GM23338 (cell line): Measurements from ENCODE around the gene CPNE5. TPM values are rescaled to one million over a fixed set of nuclear protein-coding genes. Genes with fewer than 3 reads are reported as not detected.

Source experiments
- ATAC-seq: fragments of 200-7000 bp; cut with Tn5 transposase; 3 replicates; pipeline ENCODE4 v1.9.1; 2020
- DNase-seq: peaks from one replicate; pipeline ENCODE4 v3.0.0-alpha.2; 2015; ENCODE audit warnings: low spot score
- H2AFZ ChIP-seq: fragments of 200-600 bp; sonication (generic); 2 replicates; pipeline ENCODE4 v1.8.0; 2016; ENCODE audit warnings: antibody characterized with exemption, mild to moderate bottlenecking, moderate library complexity
- H3F3A ChIP-seq: fragments of 200-600 bp; sonication (generic); replicated peaks from 2 replicates; pipeline ENCODE4 v1.8.0; 2017; ENCODE audit warnings: antibody characterized with exemption, mixed run types, low read depth
- H3K27ac ChIP-seq: fragments of 200-600 bp; sonication (generic); 2 replicates; pipeline ENCODE4 v1.6.1; 2016; ENCODE audit warnings: low read depth
- H3K27me3 ChIP-seq: fragments of 200-600 bp; sonication (generic); 2 replicates; pipeline ENCODE4 v1.8.0; 2016; ENCODE audit warnings: mild to moderate bottlenecking, mixed run types, moderate library complexity; ENCODE audit not compliant: insufficient read depth
- H3K36me3 ChIP-seq: fragments of 200-600 bp; sonication (generic); 2 replicates; pipeline ENCODE4 v1.8.0; 2016; ENCODE audit warnings: mild to moderate bottlenecking; ENCODE audit not compliant: insufficient read depth
- H3K4me1 ChIP-seq: fragments of 200-600 bp; sonication (generic); 2 replicates; pipeline ENCODE4 v1.8.0; 2016; ENCODE audit warnings: mild to moderate bottlenecking, moderate library complexity; ENCODE audit not compliant: insufficient read depth
- H3K4me2 ChIP-seq: fragments of 200-600 bp; sonication (generic); 2 replicates; pipeline ENCODE4 v1.7.1; 2017; ENCODE audit warnings: mixed run types
- H3K4me3 ChIP-seq: fragments of 200-600 bp; sonication (generic); 2 replicates; pipeline ENCODE4 v1.6.1; 2016; ENCODE audit warnings: mixed run types
- H3K79me2 ChIP-seq: fragments of 200-600 bp; sonication (generic); replicated peaks from 2 replicates; pipeline ENCODE4 v1.8.0; 2017; ENCODE audit warnings: mild to moderate bottlenecking; ENCODE audit not compliant: insufficient read depth
- H3K9me2 ChIP-seq: fragments of 200-600 bp; sonication (generic); 2 replicates; pipeline ENCODE4 v1.8.0; 2017; ENCODE audit not compliant: insufficient read depth
- H4K20me1 ChIP-seq: fragments of 200-600 bp; sonication (generic); replicated peaks from 2 replicates; pipeline ENCODE4 v1.8.0; 2017; ENCODE audit warnings: mild to moderate bottlenecking; ENCODE audit not compliant: insufficient read depth
- H3K27ac Mint-ChIP-seq: 2 replicates; pipeline ENCODE4 v1.8.0; 2020; ENCODE audit warnings: inconsistent platforms, mild to moderate bottlenecking, moderate library complexity, mixed read lengths
- H3K27me3 Mint-ChIP-seq: 3 replicates; pipeline ENCODE4 v1.8.0; 2022; ENCODE audit warnings: low read depth, mild to moderate bottlenecking, moderate library complexity, mixed read lengths, inconsistent platforms; ENCODE audit not compliant: insufficient read depth, poor library complexity
- H3K36me3 Mint-ChIP-seq: 3 replicates; pipeline ENCODE4 v1.8.0; 2021; ENCODE audit warnings: low read depth, mild to moderate bottlenecking, inconsistent platforms, moderate library complexity, mixed read lengths
- H3K4me1 Mint-ChIP-seq: 3 replicates; pipeline ENCODE4 v1.8.0; 2020; ENCODE audit warnings: mild to moderate bottlenecking, inconsistent platforms, mixed read lengths
- H3K4me3 Mint-ChIP-seq: 3 replicates; pipeline ENCODE4 v1.8.0; 2021; ENCODE audit warnings: moderate library complexity, mild to moderate bottlenecking, inconsistent platforms, mixed read lengths
- H3K9me3 Mint-ChIP-seq: 3 replicates; pipeline ENCODE4 v1.8.0; 2020; ENCODE audit warnings: moderate library complexity, mild to moderate bottlenecking, inconsistent platforms, mixed read lengths
- CREB1 ChIP-seq: fragments of 250-450 bp; sonication (Bioruptor Pico); IDR thresholded peaks from 2 replicates; pipeline ENCODE4 v1.5.0; 2020; ENCODE audit warnings: low read depth, mild to moderate bottlenecking, moderate library complexity
- CTCF ChIP-seq, 2 experiments: fragments of 200-600 bp in 1 of 2; sonication (generic) in 1 of 2; conservative IDR thresholded peaks; 2 replicates each; pipeline versions ENCODE4 v1.5.1 to v1.6.1; 2016 to 2017; ENCODE audit warnings: antibody characterized with exemption in 2 of 2, low read depth in 2 of 2, mild to moderate bottlenecking in 2 of 2, moderate library complexity in 1 of 2
- ETS1 ChIP-seq: IDR thresholded peaks from 2 replicates; pipeline ENCODE4 v1.6.1; 2016; ENCODE audit warnings: antibody characterized with exemption
- EZH2 ChIP-seq: fragments of 200-600 bp; sonication (generic); IDR thresholded peaks from one replicate; pipeline ENCODE4 v1.8.0; 2017; ENCODE audit warnings: antibody characterized with exemption, mild to moderate bottlenecking, low read depth; ENCODE audit not compliant: unreplicated experiment
- JUNB ChIP-seq: IDR thresholded peaks from one replicate; pipeline ENCODE4 v1.6.1; 2016; ENCODE audit warnings: antibody characterized with exemption; ENCODE audit not compliant: unreplicated experiment
- NANOG ChIP-seq: IDR thresholded peaks from 2 replicates; pipeline ENCODE4 v1.6.1; 2016; ENCODE audit warnings: antibody characterized with exemption, borderline replicate concordance
- POLR2AphosphoS5 ChIP-seq: IDR thresholded peaks from 2 replicates; pipeline ENCODE4 v1.6.1; 2016; ENCODE audit warnings: antibody characterized with exemption, low read depth
- STAT1 ChIP-seq: IDR thresholded peaks from one replicate; pipeline ENCODE4 v1.6.1; 2016; ENCODE audit warnings: antibody characterized with exemption; ENCODE audit not compliant: unreplicated experiment
- ZNF331 ChIP-seq: fragments of 250-450 bp; sonication (Bioruptor Pico); IDR thresholded peaks from 2 replicates; pipeline ENCODE4 v1.5.0; 2020; ENCODE audit warnings: low read depth, mild to moderate bottlenecking, moderate library complexity
- polyA plus RNA-seq: library from polyadenylated mRNA; unstranded; fragments of >200 nt; fragmentation: Nextera tagmentation; extraction: Ambion mirVana; gene quantifications from 2 replicates; pipeline ENCODE4 v1.2.1, GENCODE V29; 2016
- total RNA-seq: library from RNA; depleted of rRNA; stranded (reverse); fragments of >200 nt; shearing (Covaris generic); gene quantifications from 2 replicates; pipeline ENCODE4 v1.2.3, GENCODE V29; 2014
- TF ChIP-seq, protein P1 (sequence below): IDR thresholded peaks from one replicate; pipeline ENCODE4 v1.6.1; 2018; ENCODE audit warnings: antibody characterized with exemption; ENCODE audit not compliant: unreplicated experiment

The CPNE5 gene
- total and polyA plus RNA-seq, 2 experiments from 2014 or later, result 0.14 to 0.42 TPM

GRCh38 chr6:36765190-36765589 lies 74.1 kb downstream of the CPNE5 start (continued):
- TF ChIP-seq JUNB, result no peak
- TF ChIP-seq EZH2, result no peak
- no peak for TF ChIP-seq NANOG
- TF ChIP-seq CREB1, result no peak
- no peak for TF ChIP-seq POLR2AphosphoS5
- no peak for TF ChIP-seq CTCF (conservative IDR thresholded peaks at IDR 0.05; ENCODE audit: low read depth in 2 of 2)
- no peak for TF ChIP-seq STAT1
- TF ChIP-seq, protein P1, sequence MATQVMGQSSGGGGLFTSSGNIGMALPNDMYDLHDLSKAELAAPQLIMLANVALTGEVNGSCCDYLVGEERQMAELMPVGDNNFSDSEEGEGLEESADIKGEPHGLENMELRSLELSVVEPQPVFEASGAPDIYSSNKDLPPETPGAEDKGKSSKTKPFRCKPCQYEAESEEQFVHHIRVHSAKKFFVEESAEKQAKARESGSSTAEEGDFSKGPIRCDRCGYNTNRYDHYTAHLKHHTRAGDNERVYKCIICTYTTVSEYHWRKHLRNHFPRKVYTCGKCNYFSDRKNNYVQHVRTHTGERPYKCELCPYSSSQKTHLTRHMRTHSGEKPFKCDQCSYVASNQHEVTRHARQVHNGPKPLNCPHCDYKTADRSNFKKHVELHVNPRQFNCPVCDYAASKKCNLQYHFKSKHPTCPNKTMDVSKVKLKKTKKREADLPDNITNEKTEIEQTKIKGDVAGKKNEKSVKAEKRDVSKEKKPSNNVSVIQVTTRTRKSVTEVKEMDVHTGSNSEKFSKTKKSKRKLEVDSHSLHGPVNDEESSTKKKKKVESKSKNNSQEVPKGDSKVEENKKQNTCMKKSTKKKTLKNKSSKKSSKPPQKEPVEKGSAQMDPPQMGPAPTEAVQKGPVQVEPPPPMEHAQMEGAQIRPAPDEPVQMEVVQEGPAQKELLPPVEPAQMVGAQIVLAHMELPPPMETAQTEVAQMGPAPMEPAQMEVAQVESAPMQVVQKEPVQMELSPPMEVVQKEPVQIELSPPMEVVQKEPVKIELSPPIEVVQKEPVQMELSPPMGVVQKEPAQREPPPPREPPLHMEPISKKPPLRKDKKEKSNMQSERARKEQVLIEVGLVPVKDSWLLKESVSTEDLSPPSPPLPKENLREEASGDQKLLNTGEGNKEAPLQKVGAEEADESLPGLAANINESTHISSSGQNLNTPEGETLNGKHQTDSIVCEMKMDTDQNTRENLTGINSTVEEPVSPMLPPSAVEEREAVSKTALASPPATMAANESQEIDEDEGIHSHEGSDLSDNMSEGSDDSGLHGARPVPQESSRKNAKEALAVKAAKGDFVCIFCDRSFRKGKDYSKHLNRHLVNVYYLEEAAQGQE, result no peak
- TF ChIP-seq ZNF331 (CRISPR knock-in tag), result no peak

- Mint-ChIP-seq H3K27me3 (peaks cover 15% of the 10 kb centered on the region), H3K9me3 (no peaks in the 10 kb centered on the region), H3K36me3 (no peaks in the 10 kb centered on the region), H3K27ac (no peak overlapping the region), H3K4me3 (no peak overlapping the region), H3K4me1 (peaks cover 23% of the 10 kb centered on the region)
- H3K4me1 ChIP-seq, result peaks cover 3% of the 10 kb centered on the region; the same call in 1 of the 2 replicates
- H3K27me3 ChIP-seq, result no peaks in the 10 kb centered on the region
- no peaks in the 10 kb centered on the region for H3K79me2 ChIP-seq
- H3K4me2 ChIP-seq, result no peak overlapping the region
- ATAC-seq, result no peak
- DNase-seq, result no peak
- H3K36me3 ChIP-seq, result no peaks in the 10 kb centered on the region
- no peak overlapping the region for H3K27ac ChIP-seq
- no peaks in the 10 kb centered on the region for H3F3A ChIP-seq
- no peaks in the 10 kb centered on the region for H3K9me2 ChIP-seq
- no peak overlapping the region for H2AFZ ChIP-seq
- H4K20me1 ChIP-seq, result no peaks in the 10 kb centered on the region
- TF ChIP-seq JUNB, result no peak
- TF ChIP-seq ETS1, result no peak
- H3K4me3 ChIP-seq, result no peak overlapping the region
These were observed 77.1 kb downstream of the CPNE5 start for GRCh38 chr6:36762123-36762522.
